IPS-11a (cell line): ENCODE data around the gene ZNF543.

Experiments used
- H3K4me3 ChIP-seq: one replicate; pipeline ENCODE4 v1.5.1; 2013; ENCODE audit warnings: low read depth, low read length, control low read depth

Gene ZNF543

DNA sequence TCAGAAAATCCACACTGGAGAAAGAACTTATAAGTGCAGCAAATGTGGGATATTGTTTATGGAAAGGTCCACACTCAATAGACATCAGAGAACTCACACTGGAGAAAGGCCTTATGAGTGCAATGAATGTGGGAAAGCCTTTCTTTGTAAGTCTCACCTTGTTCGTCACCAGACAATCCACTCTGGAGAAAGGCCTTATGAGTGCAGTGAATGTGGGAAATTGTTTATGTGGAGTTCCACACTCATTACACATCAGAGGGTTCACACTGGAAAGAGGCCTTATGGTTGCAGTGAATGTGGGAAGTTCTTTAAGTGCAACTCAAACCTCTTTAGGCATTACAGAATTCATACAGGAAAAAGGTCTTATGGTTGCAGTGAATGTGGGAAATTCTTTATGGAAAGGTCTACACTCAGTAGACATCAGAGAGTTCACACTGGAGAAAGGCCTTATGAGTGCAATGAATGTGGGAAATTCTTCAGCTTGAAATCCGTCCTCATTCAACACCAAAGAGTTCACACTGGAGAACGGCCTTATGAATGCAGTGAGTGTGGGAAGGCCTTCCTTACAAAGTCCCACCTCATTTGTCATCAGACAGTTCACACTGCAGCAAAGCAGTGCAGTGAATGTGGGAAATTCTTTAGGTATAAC, 57.4 kb downstream of the ZNF543 start:
- no peak overlapping the region for H3K4me3 ChIP-seq
